HG02623 (cell line): ENCODE results near the gene TLK2.
A peak's percentile ranks its signal among the peaks of the same experiment; 100 is the strongest.
"Not testable (repeated sequence)": the region's sequence is repeated elsewhere in the genome, so short reads cannot be mapped to it uniquely, and the experiment has no call there.

Source experiments
- ATAC-seq: cut with Tn5 transposase; IDR thresholded peaks from one replicate; pipeline ENCODE4 v1.9.1; 2021; ENCODE audit warnings: moderate library complexity; ENCODE audit not compliant: unreplicated experiment

Gene TLK2

DNA sequence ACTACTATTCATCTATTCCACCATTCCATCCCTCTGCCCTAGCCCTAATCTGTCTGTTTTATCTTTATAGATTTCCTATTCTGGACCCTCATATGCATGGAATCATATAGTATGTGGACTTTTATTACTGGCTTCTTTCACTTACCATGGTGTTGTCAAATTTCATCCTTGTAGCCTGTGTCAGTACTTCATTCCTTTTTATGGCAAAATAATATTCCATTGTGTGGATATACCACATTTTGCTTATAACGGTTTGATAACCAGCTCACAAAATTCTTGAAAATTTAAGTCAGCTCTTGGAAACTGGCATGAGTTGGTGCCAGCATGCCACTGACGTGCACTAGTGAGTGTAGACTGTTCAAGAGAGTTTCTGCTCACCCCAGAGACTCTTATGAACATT, 118.5 kb downstream of the TLK2 start:
- no peak for ATAC-seq

GRCh38 chr17:62597920-62598319, 119.3 kb downstream of the TLK2 start:
- ATAC-seq = no peak

DNA sequence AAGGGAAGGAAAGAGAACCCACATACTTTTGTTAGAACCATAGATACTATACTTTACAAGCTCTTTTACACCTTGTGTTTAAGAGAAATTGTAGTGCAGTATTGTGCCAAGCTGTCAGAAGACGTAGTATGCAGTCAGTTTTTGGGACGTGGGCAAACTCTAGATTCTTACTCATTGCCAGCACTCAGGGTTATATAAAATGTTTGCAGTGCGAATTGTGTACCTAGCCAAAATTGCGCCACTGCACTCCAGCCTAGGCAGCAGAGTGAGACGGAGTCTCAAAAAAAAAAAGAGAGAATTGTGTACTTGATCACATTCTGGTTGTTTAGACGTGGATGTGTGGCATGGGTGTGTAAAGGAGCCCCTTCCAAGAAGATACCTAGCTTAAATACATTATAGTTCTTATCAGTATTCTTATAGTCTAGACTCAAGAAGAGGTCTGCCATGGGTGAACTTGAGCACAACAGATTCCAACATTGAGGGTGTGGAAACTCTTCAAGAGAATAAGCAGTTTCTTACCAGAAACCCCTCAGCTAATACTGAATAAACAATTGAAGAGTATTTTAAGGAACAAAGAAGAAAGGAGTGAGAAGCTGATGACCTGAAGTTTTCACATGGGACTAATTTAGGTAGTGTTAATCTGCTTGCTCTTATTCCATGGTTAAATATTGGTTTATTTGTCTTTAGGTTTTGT, 121.5 kb downstream of the TLK2 start:
- ATAC-seq = no peak

DNA sequence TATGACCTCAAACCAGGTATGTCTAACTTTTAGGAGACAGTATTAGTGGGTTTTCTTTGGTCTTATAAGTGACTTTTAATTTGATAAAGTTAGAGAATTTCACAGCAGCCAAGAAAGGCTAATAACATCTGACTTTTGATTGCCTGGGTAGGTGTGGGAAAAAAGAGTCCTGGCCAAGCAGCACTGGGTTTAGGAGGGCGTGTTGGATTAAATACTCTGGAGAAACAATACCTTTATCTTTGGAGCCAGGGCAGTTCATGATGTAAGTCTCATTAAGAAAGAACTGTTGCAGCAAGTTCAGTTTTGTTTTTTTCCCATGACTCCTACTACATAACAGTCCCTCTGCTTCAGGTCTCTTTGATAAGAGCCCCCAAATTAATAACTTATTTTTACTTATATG, 122.2 kb downstream of the TLK2 start:
- ATAC-seq = no peak

DNA sequence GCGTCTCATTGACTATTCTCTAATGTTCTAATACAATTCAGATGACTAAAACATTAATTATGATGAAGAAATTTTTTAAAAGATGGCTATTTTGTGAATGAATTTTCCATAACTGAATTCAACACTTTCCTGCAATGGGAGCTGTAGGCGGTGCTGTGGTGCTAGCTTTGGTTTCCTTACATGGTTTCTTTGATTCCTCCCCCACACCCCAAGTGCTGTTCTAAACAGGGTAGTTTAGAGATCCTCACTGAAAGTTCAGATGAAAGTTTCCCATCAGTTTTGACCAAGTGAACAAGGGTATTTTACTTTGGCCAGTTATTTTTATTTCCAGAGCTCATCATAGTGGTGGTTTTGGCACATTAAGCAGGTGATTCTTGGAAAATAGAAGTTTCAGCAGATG, 122.8 kb downstream of the TLK2 start:
- ATAC-seq = no peak

GRCh38 chr17:62603783-62604182, 125.2 kb downstream of the TLK2 start:
- ATAC-seq = not testable (repeated sequence)

- ATAC-seq = no peak
Measured at GRCh38 chr17:62605588-62605987, 127.0 kb downstream of the TLK2 start.

GRCh38 chr17:62611292-62611691, 132.7 kb downstream of the TLK2 start:
- peak; percentile 76 for ATAC-seq

DNA sequence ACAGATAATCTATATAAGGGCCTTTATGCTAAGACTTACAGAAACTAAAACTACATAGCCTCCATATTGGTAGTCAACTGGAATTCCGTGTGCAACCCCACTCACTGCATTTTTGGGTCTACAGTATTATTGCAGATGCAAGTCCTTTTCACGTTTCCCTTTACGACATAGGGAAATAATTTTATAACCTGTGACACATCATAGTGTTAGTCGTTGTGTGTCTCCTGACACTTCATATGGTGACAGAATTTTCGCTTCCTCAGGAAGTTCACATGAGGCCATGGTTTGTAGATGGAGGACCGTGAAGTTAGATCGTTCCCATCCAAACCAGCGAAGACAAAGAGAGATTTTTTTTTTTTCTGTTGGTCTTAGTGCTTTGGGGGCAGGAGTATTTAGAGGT, 133.1 kb downstream of the TLK2 start:
- ATAC-seq = no peak

- ATAC-seq = not testable (repeated sequence)
Measured at GRCh38 chr17:62612289-62612688, 133.7 kb downstream of the TLK2 start.

- not testable (repeated sequence) for ATAC-seq
Measured at GRCh38 chr17:62613095-62613494, 134.5 kb downstream of the TLK2 start.

- no peak for ATAC-seq
Measured at GRCh38 chr17:62614142-62614541, 135.5 kb downstream of the TLK2 start.

- no peak for ATAC-seq
Measured at GRCh38 chr17:62615503-62615902, 136.9 kb downstream of the TLK2 start.

DNA sequence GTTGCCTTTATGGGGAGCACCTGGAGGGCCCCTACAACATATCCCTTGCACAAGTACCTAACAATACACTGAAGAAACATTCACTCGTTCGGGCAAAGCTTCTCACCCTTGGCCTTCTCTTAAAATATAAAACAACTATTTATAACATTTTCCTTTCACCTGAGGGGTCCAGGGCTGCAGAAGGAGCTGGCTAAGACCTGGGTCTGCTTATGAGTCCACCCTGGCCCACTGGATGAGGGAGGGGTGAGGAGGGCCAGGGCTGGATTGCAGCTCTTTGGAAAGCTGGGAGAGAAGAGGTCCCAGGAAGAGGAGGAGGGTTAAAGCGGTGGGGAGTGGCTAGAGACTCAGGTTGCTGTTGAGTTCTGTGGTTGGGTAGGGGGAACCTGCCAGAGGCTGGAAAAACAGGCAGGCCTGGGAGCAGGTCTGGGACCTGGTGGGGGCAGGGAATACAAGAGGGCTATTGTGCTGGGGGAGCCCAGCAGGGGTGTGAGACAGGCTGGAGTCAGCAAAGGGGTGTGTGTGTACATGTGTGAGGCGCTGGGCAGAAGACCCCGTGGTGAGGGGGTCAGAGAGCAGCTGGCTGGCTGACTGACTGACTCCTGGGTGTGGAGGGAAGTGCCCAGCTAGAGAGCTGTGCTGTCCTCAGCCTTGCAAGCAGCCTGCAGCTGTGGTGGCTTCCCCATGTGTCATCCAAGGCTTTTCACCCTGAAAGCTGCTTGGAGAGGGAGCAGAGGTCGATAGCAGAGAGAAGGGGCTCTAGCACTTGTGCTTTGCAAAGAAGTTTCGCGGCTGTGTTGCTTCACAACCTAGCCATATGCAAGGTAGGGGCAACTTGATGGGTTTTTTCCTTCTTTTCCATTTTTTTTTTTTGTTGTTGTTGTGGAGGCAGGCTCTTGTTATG, 138.6 kb downstream of the TLK2 start:
- ATAC-seq = no peak

- ATAC-seq = no peak
Measured at GRCh38 chr17:62617894-62618472, 139.4 kb downstream of the TLK2 start.

GRCh38 chr17:62618647-62619416, 140.2 kb downstream of the TLK2 start:
- ATAC-seq = no peak

- no peak for ATAC-seq
Measured at GRCh38 chr17:62619417-62620155, 141.0 kb downstream of the TLK2 start.

DNA sequence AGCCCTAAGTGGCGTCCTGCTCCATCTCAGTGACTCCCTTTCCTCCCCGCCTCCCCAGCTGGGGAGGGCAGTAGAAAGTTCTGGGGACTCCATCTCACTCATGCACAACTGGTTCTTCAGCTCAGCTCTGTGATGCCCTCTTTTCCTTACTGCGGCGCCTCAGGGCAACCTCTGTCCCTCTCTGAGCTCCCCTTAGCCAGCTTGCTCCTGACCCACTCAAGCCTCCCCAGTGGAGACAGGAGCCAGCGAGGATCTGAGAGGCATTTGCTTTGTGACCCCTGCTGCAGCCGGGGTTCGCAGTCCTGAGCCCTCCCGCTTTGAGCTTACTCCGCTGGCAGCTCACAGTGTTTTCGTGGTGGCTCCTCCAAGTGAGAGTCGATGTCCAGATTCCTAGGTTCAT, 142.6 kb downstream of the TLK2 start:
- no peak for ATAC-seq

DNA sequence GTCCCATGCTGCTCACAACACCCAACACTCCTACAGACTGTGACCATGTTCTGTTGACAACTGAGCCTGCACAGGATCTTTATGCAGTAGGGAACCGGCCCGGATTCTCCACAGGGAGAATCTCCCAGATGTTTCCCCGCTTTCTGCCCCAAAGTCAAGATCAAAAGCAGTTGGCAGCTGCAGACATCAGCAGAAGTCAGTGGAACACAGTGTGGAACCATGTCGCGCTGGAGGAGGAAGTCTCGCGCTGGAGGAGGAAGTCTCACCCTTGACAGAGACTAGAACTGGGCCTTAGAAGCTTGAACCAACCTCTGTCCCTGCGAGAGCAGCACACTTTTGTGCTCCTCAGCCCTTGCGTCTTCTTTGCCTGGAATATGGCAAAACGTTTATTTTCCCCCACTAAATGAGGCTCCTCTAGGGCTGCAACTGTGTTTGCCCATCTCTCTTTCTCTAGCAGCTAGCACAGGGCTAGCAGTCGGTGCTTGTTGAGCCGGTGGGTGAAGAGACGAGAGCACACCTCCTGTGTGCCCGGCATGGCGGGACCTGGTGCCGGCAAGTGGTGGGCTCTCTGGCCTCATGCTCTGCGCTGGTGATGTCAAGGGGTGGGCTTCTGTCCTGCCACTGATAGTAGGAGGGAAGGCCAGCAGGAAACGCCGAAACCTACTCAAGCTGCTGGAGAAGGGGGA, 146.7 kb downstream of the TLK2 start:
- no peak for ATAC-seq

GRCh38 chr17:62625870-62626200, 147.2 kb downstream of the TLK2 start:
- ATAC-seq = no peak
